ENCODE data around the gene FARS2.

FARS2 gene

DNA sequence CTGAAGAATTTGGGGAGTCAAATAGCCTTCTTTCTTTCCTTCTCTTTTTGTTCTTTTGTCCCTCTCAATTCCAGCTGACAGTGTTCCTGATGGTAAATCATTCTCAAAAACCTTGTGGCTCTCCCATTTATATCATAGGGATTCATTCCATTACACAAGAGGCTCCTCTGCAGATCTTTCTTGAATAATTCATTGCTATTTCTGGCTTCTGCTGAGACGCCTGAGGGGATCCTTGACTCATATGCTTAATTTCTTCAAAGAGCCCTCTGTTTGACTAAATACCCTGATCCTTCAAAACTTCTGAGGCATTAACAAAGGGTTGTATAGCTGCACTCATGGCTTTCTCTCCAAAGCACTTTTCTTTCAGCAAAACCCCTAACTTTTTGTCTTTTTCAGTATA is 289.3 kb downstream of the FARS2 start:
- DNase-seq, result no peak

GRCh38 chr6:5552243-5552642 is 290.9 kb downstream of the FARS2 start:
- no peak for DNase-seq

DNA sequence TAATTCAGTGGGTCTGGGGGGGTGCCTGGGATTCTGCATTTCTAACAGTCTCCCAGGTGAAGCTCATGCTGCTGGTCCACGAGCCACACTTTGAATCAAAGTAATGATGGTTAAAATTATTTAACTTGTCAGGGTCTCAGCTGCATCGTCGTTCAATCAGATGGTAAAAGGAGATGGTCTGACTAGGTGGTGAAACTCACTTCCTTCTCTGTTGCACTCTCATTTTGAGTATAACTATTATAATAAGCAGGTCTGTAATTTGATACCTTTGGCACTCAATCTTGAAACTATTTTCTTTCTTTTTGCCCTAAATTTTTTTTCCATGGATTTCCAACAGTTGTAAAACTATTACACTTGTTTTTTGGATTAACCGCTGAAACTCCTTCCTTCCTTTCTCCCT is 292.5 kb downstream of the FARS2 start:
- no peak for DNase-seq

DNA sequence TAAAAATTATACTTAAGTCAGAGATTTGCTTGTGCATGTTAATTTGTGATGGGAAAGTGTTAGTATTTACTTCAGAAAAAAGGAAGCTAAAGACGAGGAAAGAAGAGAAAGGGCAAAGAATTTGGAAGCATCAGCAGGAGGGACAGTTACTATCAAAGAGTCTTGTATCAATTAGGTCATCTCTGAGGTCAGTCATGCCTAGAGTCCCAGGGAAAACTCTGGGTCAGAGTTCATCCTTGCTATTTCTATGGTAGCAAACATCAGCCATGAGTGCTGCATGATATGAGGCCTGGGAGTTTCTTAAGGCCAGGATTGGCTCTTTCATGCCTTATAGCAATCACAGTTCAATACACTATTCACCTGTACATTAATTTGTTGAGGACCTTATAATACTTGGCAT is 292.9 kb downstream of the FARS2 start:
- no peak for DNase-seq

DNA sequence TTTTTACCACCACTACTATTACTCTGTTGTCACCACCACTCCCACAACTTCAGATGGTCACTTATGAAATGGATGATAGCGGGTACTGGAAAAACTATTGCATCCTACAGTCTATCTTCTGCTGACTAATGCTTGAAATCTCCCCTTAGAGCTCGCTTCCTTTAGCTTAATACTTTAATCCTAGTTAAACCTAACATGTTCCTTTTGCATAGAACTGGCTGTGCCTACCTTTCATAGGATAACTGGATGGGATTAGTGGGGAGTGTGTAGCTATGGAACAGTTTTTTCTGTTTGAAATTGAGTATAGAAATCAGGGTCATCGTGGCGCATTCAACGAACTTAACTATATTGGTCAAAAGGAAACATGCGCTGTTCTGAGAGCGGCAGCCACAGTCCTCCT is 294.7 kb downstream of the FARS2 start:
- DNase-seq, result peak in 1 of 2 experiments; percentile 39

DNA sequence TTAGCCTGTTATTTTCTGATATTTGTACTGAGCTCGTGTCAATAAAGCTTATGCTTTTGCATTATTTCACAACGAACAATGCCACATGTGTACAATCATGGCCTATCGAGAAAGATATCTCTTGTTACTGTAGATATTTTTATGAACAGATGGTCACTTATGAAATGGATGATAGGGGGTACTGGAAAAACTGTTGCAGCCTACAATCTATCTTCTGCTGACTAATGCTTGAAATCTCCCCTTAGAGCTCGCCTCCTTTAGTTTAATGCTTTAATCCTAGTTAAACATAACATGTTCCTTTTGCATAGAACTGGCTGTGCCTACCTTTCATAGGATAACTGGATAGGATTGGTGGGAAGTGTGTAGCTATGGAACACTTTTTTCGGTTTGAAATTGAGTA is 296.2 kb downstream of the FARS2 start:
- peak; percentile 67 to 86 for DNase-seq

DNA sequence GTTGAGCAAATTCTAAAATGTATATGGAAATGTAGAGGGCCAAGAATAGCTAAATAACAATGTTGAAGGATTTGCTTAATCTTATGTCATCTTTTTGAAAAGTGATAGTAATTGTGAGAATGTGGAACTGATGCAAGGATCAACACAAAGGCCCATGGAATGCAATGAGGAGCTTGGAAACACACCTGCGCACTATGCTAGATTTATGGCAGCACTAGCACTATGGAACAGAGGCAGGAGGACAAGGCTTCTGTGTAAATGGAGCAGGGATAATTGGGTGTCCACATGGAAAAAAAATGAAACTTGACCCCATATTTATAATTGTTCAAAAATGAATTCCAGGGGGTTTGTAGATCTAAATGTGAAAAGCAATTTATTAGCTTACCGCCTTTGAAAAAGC is 298.3 kb downstream of the FARS2 start:
- DNase-seq, result no peak

DNA sequence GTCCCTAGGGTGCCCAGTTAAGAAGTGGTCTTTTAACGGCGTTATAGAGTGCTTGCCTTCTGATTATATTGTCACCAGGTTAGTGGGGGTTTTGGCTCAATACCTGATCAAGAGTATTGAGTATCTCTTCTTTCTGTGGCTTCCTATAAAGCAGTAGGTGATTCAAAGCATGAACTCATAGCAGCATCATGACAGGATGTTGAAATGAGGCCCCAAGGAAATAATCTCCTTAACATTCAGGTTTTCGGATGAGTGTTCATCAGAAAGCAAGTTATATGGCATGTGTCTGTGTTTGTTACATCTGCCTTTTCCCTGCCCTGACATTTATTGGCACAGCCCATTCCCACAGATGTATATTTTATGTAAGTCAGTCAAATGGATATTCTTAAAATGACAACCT is 301.0 kb downstream of the FARS2 start:
- DNase-seq, result no peak

- no peak for DNase-seq
Observed at GRCh38 chr6:5563086-5563485, 301.8 kb downstream of the FARS2 start.

GRCh38 chr6:5564746-5565145 is 303.4 kb downstream of the FARS2 start:
- peak in 1 of 2 experiments; percentile 5 for DNase-seq

- peak; percentile 85 to 97 for DNase-seq
Observed at GRCh38 chr6:5565971-5566370, 304.7 kb downstream of the FARS2 start.

DNA sequence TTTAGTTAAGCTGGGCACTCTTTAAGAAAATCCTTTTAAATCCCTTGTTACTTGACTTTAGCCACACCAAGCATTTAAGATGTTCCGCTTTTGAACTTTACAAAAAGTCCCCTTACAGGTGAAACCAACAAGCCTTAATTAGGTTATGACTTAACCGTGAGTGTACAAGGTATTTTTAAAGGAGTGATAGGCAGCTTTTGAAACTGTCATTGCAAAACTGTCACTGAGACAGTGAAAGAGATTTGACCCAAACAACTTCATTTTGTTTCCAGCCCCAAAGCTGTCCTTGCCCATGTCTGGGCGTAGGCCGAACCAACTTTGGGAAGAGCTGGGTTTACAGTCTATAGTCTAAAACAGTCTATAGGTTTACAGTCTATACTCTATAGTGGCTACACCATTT is 305.4 kb downstream of the FARS2 start:
- DNase-seq, result no peak

DNA sequence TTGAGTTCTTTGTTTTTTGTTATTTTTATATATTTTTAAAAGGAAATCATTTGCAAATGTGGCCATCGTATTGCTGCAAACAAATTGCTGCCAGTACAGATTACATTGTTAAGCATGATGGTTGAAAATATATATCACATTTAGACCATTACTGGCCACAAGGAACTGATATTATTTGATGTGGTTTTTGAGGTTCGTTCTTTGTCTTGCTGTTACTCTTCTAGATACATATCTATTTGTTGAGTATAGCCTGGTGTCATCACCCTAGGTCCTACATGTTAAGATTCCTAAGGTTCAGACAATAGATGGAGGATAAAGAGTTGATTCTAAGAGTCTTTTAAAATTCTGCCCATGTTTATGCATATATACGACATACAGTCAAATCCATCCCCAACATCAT is 306.0 kb downstream of the FARS2 start:
- DNase-seq, result no peak

GRCh38 chr6:5567890-5568289 is 306.6 kb downstream of the FARS2 start:
- no peak for DNase-seq

- no peak for DNase-seq
Observed at GRCh38 chr6:5569491-5569890, 308.2 kb downstream of the FARS2 start.

- no peak for DNase-seq
Observed at GRCh38 chr6:5570641-5571040, 309.3 kb downstream of the FARS2 start.

DNA sequence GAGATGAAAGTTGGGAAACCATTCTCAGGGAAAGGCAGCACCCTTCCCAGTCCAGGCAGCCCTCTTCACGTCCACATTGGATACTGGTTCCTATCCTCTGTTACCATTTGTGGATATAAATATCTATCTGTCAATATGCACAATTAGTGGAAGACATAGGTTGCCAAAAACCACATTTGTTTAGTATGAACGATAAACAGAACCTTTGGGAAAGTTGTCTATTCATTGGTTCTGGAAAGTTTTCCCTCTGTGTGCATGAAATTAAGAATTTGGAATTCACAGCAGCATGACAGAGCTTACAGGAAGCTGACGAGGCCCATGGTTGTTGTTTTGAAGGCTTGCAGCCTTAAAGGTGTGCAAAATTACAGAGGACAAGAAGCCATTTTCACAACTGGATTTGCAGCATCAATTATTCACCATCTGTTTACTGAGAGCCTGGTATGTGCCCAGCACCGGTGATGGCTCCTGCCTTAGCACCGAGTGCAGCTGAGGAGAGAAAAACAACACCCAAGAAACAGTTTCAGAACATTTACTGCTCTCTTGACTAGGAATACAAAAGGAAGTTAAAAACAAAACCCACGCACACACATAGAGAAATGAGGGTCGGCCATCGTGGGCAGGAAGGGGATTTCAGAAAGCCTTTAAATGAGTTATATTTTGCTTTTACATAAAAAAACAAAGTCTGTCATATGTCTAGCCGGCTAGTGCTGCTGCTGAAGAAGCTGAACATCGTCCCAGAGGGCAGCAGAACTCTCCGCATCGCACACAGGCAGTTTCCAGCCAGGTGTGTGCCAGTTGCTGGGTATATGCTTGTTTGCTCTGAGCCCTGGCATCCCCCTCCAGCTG is 319.6 kb downstream of the FARS2 start:
- peak in 1 of 2 experiments; percentile 5 for DNase-seq

- no peak for DNase-seq
Observed at GRCh38 chr6:5582762-5583161, 321.4 kb downstream of the FARS2 start.

- no peak for DNase-seq
Observed at GRCh38 chr6:5583528-5583927, 322.2 kb downstream of the FARS2 start.

- DNase-seq, result no peak
Observed at GRCh38 chr6:5584078-5584482, 322.8 kb downstream of the FARS2 start.

- no peak for DNase-seq
Observed at GRCh38 chr6:5587648-5588047, 326.3 kb downstream of the FARS2 start.

DNA sequence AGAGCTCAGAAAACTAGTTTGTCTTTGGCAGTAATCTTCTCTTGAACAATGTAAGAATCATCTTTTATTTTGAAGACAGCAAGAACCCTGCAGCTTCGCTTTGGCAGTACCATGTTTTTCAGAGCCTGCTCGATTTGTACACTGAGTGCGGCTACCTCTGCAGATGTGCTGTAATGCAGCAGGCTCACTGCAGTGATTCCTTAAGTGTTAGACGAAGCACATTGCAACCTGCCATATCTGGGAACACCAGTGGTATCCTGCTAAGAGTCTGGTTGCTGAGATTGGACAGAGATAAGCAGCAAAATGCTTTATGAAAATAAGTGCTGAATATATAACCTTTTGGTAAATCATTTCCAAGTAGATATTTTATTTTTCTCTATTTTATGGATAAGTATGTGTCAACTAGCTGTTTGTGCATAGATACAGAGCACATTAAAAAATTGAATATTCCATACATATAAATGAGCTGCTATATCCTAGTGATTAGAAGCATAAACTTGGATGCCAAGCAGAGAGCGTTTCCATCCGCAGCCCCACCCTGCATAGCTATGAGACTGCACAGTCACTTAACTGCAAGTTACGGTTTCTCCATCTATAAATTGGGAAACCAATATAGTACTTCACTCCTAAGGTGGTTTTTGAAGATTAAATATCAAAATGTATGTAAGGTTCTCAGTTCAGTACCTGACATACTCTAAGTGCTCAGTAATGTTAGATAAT is 328.3 kb downstream of the FARS2 start:
- no peak for DNase-seq

- no peak for DNase-seq
Observed at GRCh38 chr6:5590187-5590586, 328.9 kb downstream of the FARS2 start.

GRCh38 chr6:5592886-5593519 is 331.7 kb downstream of the FARS2 start:
- no peak for DNase-seq

Data from NCI-H524 (cell line).